A673 (cell line): ENCODE measurements around the gene RBMS1.

Experiments
- EZH2 ChIP-seq: fragments of 200-600 bp; sonication (generic); IDR thresholded peaks from 2 replicates; pipeline ENCODE4 v1.6.1; 2017; ENCODE audit warnings: borderline replicate concordance, low read depth, mild to moderate bottlenecking, mixed read lengths, antibody characterized with exemption, low read length; ENCODE audit not compliant: poor library complexity, severe bottlenecking
- TF ChIP-seq, protein P1 (sequence below): fragments of 300-800, 200-600 bp; sonication (generic); conservative IDR thresholded peaks from 2 replicates; pipeline ENCODE4 v1.5.1; 2017; ENCODE audit warnings: low read depth, mild to moderate bottlenecking, antibody characterized with exemption, low read length, moderate library complexity, mixed read lengths

GRCh38 chr2:160353813-160354212 is 139.8 kb downstream of the RBMS1 start:
- TF ChIP-seq, protein P1, sequence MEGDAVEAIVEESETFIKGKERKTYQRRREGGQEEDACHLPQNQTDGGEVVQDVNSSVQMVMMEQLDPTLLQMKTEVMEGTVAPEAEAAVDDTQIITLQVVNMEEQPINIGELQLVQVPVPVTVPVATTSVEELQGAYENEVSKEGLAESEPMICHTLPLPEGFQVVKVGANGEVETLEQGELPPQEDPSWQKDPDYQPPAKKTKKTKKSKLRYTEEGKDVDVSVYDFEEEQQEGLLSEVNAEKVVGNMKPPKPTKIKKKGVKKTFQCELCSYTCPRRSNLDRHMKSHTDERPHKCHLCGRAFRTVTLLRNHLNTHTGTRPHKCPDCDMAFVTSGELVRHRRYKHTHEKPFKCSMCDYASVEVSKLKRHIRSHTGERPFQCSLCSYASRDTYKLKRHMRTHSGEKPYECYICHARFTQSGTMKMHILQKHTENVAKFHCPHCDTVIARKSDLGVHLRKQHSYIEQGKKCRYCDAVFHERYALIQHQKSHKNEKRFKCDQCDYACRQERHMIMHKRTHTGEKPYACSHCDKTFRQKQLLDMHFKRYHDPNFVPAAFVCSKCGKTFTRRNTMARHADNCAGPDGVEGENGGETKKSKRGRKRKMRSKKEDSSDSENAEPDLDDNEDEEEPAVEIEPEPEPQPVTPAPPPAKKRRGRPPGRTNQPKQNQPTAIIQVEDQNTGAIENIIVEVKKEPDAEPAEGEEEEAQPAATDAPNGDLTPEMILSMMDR: no peak
- TF ChIP-seq EZH2: no peak
